ENCODE data around the gene CD177.
"Not testable (repeated sequence)": the region's sequence is repeated elsewhere in the genome, so short reads cannot be mapped to it uniquely, and the experiment has no call there.

GRCh38 chr19:43339243-43339930, 14.1 kb upstream of the CD177 start:
- not testable (repeated sequence) for TF ChIP-seq CTCF (IDR thresholded peaks at IDR 0.05; ENCODE audit: insufficient read depth, low read length, poor library complexity, severe bottlenecking); EZH2phosphoT487 (conservative IDR thresholded peaks at IDR 0.05; ENCODE audit: low read length)
